ENCODE measurements around the gene CAPN14.

- TF ChIP-seq GLIS3 (CRISPR knock-in tag; IDR thresholded peaks at IDR 0.05) (no peak), RARB (CRISPR knock-in tag; IDR thresholded peaks at IDR 0.05) (no peak), POU6F1 (CRISPR knock-in tag; IDR thresholded peaks at IDR 0.05; ENCODE audit: borderline replicate concordance, low read depth) (no peak), ZFP3 (CRISPR knock-in tag; IDR thresholded peaks at IDR 0.05) (no peak), ISL1 (CRISPR knock-in tag; IDR thresholded peaks at IDR 0.05) (no peak), CREB5 (CRISPR knock-in tag; IDR thresholded peaks at IDR 0.05; ENCODE audit: low read depth) (no peak), PATZ1 (CRISPR knock-in tag; IDR thresholded peaks at IDR 0.05; ENCODE audit: borderline replicate concordance) (no peak), TOX (CRISPR knock-in tag; IDR thresholded peaks at IDR 0.05; ENCODE audit: borderline replicate concordance) (no peak), CSRNP3 (CRISPR knock-in tag; IDR thresholded peaks at IDR 0.05) (no peak), ZFP30 (CRISPR knock-in tag; IDR thresholded peaks at IDR 0.05) (no peak), TCF4 (CRISPR knock-in tag; IDR thresholded peaks at IDR 0.05; ENCODE audit: borderline replicate concordance) (no peak)
Measured at GRCh38 chr2:31168291-31168690, 49.0 kb downstream of the CAPN14 start.
